Measurements from ENCODE around the gene MXD1. TPM values are rescaled to one million over a fixed set of nuclear protein-coding genes. Genes with fewer than 3 reads are reported as not detected.

The MXD1 gene
- total RNA-seq, 1 donor from 2014 or later: 3.9 TPM

- H3K4me1 Mint-ChIP-seq: no peaks in the 10 kb centered on the region
- H3K9me3 Mint-ChIP-seq: no peaks in the 10 kb centered on the region
- Histone ChIP-seq H3K9ac (no peak overlapping the region), H3K79me2 (ENCODE audit: low read depth) (no peaks in the 10 kb centered on the region), H3K4me2 (no peak overlapping the region), H3K36me3 (no peaks in the 10 kb centered on the region), H2AFZ (replicated peaks) (no peak overlapping the region), H4K20me1 (ENCODE audit: low read depth) (no peaks in the 10 kb centered on the region), H3K27ac (no peak overlapping the region), H3K4me1 (no peaks in the 10 kb centered on the region), H3K27me3 (no peaks in the 10 kb centered on the region), H3F3A (ENCODE audit: low read depth) (no peaks in the 10 kb centered on the region), H3K9me3 (ENCODE audit: low read depth) (no peaks in the 10 kb centered on the region), H3K4me3 (no peak overlapping the region)
- TF ChIP-seq EZH2 (IDR thresholded peaks at IDR 0.05) (no peak), CTCF (IDR thresholded peaks at IDR 0.05) (no peak), EZH2phosphoT487 (IDR thresholded peaks at IDR 0.05) (no peak)
- DNase-seq (ENCODE audit: low spot score): no peak
- peak overlapping the region; percentile 87 for H3K27ac Mint-ChIP-seq
- H3K36me3 Mint-ChIP-seq: no peaks in the 10 kb centered on the region
- peaks cover 2% of the 10 kb centered on the region for H3K27me3 Mint-ChIP-seq (ENCODE audit: insufficient read depth, low read depth)
- no peak overlapping the region for H3K4me3 Mint-ChIP-seq
Observed at GRCh38 chr2:69983392-69983966, 68.6 kb downstream of the MXD1 start.

DNA sequence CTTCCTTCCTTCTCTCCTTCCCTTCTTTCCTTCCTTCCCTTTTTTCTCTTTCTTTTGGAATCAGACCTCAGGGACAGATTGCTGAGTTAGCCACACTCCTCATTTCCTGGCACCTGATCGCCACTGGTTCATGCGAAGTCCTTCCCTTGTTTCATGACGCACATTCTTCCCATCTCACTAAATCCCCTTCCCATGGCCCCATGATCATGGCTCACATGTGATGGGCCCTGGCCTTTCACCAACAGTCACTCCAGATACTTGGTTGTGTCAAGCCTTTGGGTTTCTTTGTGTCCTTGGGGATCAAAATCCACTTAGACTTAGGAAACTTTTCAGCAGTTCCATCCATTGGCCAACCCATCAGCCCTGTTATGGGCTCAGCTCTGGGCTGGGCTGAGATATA is 70.3 kb downstream of the MXD1 start:
- H3K79me2 ChIP-seq (ENCODE audit: low read depth): no peaks in the 10 kb centered on the region
- no peaks in the 10 kb centered on the region for H4K20me1 ChIP-seq (ENCODE audit: low read depth)
- H3K9me3 Mint-ChIP-seq: no peaks in the 10 kb centered on the region
- no peak overlapping the region for H3K4me3 Mint-ChIP-seq
- H3K27me3 ChIP-seq: no peaks in the 10 kb centered on the region
- H3K4me1 ChIP-seq: no peaks in the 10 kb centered on the region
- no peak overlapping the region for H3K4me3 ChIP-seq
- no peak overlapping the region for H3K27ac ChIP-seq
- H3F3A ChIP-seq (ENCODE audit: low read depth): no peaks in the 10 kb centered on the region
- DNase-seq (ENCODE audit: low spot score): no peak
- H3K27ac Mint-ChIP-seq: no peak overlapping the region
- no peaks in the 10 kb centered on the region for H3K4me1 Mint-ChIP-seq
- no peak overlapping the region for H3K4me2 ChIP-seq
- H3K9ac ChIP-seq: no peak overlapping the region
- peaks cover 2% of the 10 kb centered on the region for H3K27me3 Mint-ChIP-seq (ENCODE audit: insufficient read depth, low read depth)
- no peaks in the 10 kb centered on the region for H3K36me3 Mint-ChIP-seq
- H3K36me3 ChIP-seq: no peaks in the 10 kb centered on the region
- no peak overlapping the region for H2AFZ ChIP-seq (replicated peaks)
- H3K9me3 ChIP-seq (ENCODE audit: low read depth): no peaks in the 10 kb centered on the region
- no peak for TF ChIP-seq CTCF (IDR thresholded peaks at IDR 0.05)
- no peak for TF ChIP-seq EZH2phosphoT487 (IDR thresholded peaks at IDR 0.05)
- TF ChIP-seq EZH2 (IDR thresholded peaks at IDR 0.05): no peak

- no peak overlapping the region for H3K27ac ChIP-seq
- Mint-ChIP-seq H3K27ac (no peak overlapping the region), H3K27me3 (ENCODE audit: insufficient read depth, low read depth) (peaks cover 2% of the 10 kb centered on the region), H3K4me1 (no peaks in the 10 kb centered on the region), H3K4me3 (no peak overlapping the region), H3K36me3 (no peaks in the 10 kb centered on the region), H3K9me3 (no peaks in the 10 kb centered on the region)
- H4K20me1 ChIP-seq (ENCODE audit: low read depth): no peaks in the 10 kb centered on the region
- no peaks in the 10 kb centered on the region for H3K4me1 ChIP-seq
- no peaks in the 10 kb centered on the region for H3K27me3 ChIP-seq
- H3K9ac ChIP-seq: no peak overlapping the region
- no peak overlapping the region for H3K4me2 ChIP-seq
- TF ChIP-seq EZH2phosphoT487 (IDR thresholded peaks at IDR 0.05): no peak
- no peak for TF ChIP-seq EZH2 (IDR thresholded peaks at IDR 0.05)
- no peak for TF ChIP-seq CTCF (IDR thresholded peaks at IDR 0.05)
- no peaks in the 10 kb centered on the region for H3F3A ChIP-seq (ENCODE audit: low read depth)
- no peak overlapping the region for H2AFZ ChIP-seq (replicated peaks)
- H3K4me3 ChIP-seq: no peak overlapping the region
- H3K36me3 ChIP-seq: no peaks in the 10 kb centered on the region
- no peaks in the 10 kb centered on the region for H3K79me2 ChIP-seq (ENCODE audit: low read depth)
- H3K9me3 ChIP-seq (ENCODE audit: low read depth): no peaks in the 10 kb centered on the region
- DNase-seq (ENCODE audit: low spot score): no peak
Observed at GRCh38 chr2:69985688-69986087, 70.8 kb downstream of the MXD1 start.

Data from neural progenitor cell (in vitro differentiated cells).